ENCODE data around the gene NRAP. TPM values are rescaled to one million over a fixed set of nuclear protein-coding genes. Genes with fewer than 3 reads are reported as not detected.

NRAP gene
- total RNA-seq, 4 donors from 2014 or later: 0.16 to 12.3 (median 1.1) TPM; not detected in 1

DNA sequence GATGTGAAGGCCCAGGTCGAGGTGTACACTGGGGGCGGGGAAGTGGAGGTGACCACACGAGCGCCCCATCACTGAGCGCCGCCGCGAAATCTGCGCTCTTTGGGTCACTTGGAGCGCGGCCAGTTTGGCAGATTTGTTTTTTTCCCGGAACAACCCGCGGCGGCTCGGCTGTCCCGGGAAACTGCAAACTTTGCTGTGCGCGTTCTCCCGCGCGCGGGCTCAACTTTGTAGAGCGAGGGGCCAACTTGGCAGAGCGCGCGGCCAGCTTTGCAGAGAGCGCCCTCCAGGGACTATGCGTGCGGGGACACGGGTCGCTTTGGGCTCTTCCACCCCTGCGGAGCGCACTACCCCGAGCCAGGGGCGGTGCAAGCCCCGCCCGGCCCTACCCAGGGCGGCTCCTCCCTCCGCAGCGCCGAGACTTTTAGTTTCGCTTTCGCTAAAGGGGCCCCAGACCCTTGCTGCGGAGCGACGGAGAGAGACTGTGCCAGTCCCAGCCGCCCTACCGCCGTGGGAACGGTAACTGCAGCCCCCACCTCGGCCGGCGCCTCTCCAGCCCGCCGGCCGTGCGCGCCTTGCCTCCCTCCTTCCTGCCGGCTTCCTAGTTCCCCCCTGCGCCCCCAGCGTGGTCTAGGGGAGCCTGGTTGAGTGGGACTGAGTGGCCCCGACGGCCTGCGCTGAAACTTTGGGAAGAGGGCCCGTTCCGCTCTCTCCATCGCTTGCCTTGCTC lies 15.8 kb upstream of the NRAP start, which contains the start of gene CASP7:
Gene CASP7, plus strand, starts transcription at position 450 of the 727 bp plus-strand sequence. CDS start 17,582 bp downstream, outside the sequence.
- peak within 1 kb of the TSS; percentile 77 to 95 (median 92) for H3K4me3 ChIP-seq
- TF ChIP-seq, protein P1, sequence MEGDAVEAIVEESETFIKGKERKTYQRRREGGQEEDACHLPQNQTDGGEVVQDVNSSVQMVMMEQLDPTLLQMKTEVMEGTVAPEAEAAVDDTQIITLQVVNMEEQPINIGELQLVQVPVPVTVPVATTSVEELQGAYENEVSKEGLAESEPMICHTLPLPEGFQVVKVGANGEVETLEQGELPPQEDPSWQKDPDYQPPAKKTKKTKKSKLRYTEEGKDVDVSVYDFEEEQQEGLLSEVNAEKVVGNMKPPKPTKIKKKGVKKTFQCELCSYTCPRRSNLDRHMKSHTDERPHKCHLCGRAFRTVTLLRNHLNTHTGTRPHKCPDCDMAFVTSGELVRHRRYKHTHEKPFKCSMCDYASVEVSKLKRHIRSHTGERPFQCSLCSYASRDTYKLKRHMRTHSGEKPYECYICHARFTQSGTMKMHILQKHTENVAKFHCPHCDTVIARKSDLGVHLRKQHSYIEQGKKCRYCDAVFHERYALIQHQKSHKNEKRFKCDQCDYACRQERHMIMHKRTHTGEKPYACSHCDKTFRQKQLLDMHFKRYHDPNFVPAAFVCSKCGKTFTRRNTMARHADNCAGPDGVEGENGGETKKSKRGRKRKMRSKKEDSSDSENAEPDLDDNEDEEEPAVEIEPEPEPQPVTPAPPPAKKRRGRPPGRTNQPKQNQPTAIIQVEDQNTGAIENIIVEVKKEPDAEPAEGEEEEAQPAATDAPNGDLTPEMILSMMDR (IDR thresholded peaks at IDR 0.05): no peak
- TF ChIP-seq EP300 (IDR thresholded peaks at IDR 0.05; ENCODE audit: low read depth) (peak; percentile 2), POLR2A (IDR thresholded peaks at IDR 0.05) (peak; percentile 51), POLR2AphosphoS5 (IDR thresholded peaks at IDR 0.05) (peak; percentile 73 to 83 (median 82))
- no peaks in the 10 kb centered on the region for H3K27me3 ChIP-seq
- 0 to 1% methylated on average over 2 to 49 of the region's 68 CpGs for WGBS, 2 donors (ENCODE audit: low coverage in 1 of 2)
- H3K9me3 ChIP-seq: peaks cover 0 to 4% of the 10 kb centered on the region in 2 donors
- H3K4me1 ChIP-seq: peaks cover 3 to 23% (median 15%) of the 10 kb centered on the region in 4 donors
- peak; percentile 90 for DNase-seq
- peak within 1 kb of the TSS; percentile 96 to 100 (median 98) for H3K27ac ChIP-seq
- H3K36me3 ChIP-seq: no peaks in the 10 kb centered on the region
- intact Hi-C loops (cut with DNase I; ENCODE audit: low total_unique reads): no loop called here
- in situ Hi-C loops (cut with MboI; ENCODE audit: low pct_ligation_motif_present in 1 of 4, low pct_unique_long_range_greater_than_20kb in 1 of 4, low sequenced_read_pairs in 3 of 4): no loop called here

DNA sequence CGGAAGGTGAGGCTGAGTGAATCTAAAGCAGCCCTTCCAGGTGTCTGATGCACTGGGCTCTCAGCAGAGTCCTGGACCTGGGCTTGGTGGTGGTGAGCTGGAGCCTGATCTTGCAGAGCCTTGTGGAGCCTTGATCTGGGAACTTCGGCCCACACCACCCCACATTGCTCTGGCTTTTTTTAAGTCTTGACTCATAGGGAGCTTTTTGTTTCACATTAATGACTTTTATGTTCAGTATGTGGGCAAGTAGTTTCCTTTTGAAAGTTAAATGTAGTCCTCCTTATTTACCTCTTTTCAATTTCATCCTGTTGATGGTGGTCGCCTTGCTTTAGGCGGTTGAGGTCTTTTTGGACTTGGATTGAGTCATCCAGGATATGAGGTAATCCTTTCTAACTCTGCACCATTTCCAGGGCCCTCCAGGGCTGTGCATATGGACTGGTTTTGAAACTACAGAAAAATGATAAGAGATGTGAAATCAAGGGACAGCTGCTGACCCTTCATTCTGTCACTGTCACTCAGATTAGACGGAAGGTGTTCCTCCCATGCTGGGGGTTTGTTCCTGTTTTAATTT lies 2.9 kb upstream of the NRAP start:
- Histone ChIP-seq H3K27me3 (no peaks in the 10 kb centered on the region), H3K4me1 (no peaks in the 10 kb centered on the region), H3K4me3 (no peak overlapping the region), H3K36me3 (no peaks in the 10 kb centered on the region), H3K27ac (no peak overlapping the region), H3K9me3 (peaks cover 0 to 2% of the 10 kb centered on the region in 2 donors)
- 45 to 69% methylated on average over 2 to 5 of the region's 5 CpGs for WGBS, 2 donors (ENCODE audit: low coverage in 1 of 2)
- in situ Hi-C loops (cut with MboI; ENCODE audit: low pct_ligation_motif_present in 1 of 4, low pct_unique_long_range_greater_than_20kb in 1 of 4, low sequenced_read_pairs in 3 of 4) (no loop called here), intact Hi-C loops (cut with DNase I; ENCODE audit: low total_unique reads) (no loop called here)
- TF ChIP-seq POLR2AphosphoS5 (IDR thresholded peaks at IDR 0.05): no peak
- TF ChIP-seq EP300 (IDR thresholded peaks at IDR 0.05; ENCODE audit: low read depth): no peak
- TF ChIP-seq POLR2A (IDR thresholded peaks at IDR 0.05): no peak
- TF ChIP-seq, protein P1 (IDR thresholded peaks at IDR 0.05): no peak
- DNase-seq: no peak

DNA sequence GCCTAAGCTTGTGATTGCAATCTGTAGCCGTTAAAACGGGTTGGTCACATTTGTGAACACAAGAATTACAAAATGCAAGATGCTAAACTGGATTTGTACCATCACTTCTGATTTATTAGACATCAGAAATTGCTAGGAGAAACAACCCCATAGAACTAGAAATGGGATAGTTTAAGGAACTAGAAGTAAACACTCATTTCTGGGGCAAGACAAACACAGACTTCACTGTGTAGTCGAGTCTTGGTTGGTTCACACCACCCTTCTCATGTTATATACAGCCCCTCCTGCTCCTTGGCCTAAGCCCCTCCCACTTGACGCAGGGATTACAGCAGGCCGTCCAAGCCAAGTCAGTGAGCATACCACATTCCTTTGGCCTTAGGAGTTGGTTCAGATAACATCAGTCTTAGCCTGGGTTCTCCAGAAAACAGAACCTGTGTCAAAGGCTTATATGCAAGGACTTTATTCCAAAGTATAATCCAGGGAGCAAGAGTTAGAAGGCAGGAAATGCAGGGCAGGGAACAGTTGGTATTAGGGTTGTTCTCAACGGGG lies 2.0 kb upstream of the NRAP start:
- H3K9me3 ChIP-seq: peaks cover 0 to 2% of the 10 kb centered on the region in 2 donors
- no peak overlapping the region for H3K4me3 ChIP-seq
- H3K27me3 ChIP-seq: no peaks in the 10 kb centered on the region
- intact Hi-C loops (cut with DNase I; ENCODE audit: low total_unique reads): no loop called here
- no peaks in the 10 kb centered on the region for H3K4me1 ChIP-seq
- TF ChIP-seq POLR2AphosphoS5 (IDR thresholded peaks at IDR 0.05) (no peak), EP300 (IDR thresholded peaks at IDR 0.05; ENCODE audit: low read depth) (no peak), POLR2A (IDR thresholded peaks at IDR 0.05) (no peak)
- TF ChIP-seq, protein P1 (IDR thresholded peaks at IDR 0.05): no peak
- in situ Hi-C loops (cut with MboI; ENCODE audit: low pct_ligation_motif_present in 1 of 4, low pct_unique_long_range_greater_than_20kb in 1 of 4, low sequenced_read_pairs in 3 of 4): no loop called here
- no peaks in the 10 kb centered on the region for H3K36me3 ChIP-seq
- DNase-seq: no peak
- no peak overlapping the region for H3K27ac ChIP-seq
- 56 to 80% methylated on average over 1 to 6 of the region's 6 CpGs for WGBS, 2 donors (ENCODE audit: low coverage in 1 of 2)

- no peak overlapping the region for H3K27ac ChIP-seq
- H3K4me1 ChIP-seq: no peaks in the 10 kb centered on the region
- WGBS, 2 donors (ENCODE audit: low coverage in 1 of 2): 87% methylated on average over 4 of the region's 4 CpGs; no CpG with 5 or more reads in 1 of the 2 donors
- H3K27me3 ChIP-seq: no peaks in the 10 kb centered on the region
- DNase-seq: no peak
- no peaks in the 10 kb centered on the region for H3K36me3 ChIP-seq
- intact Hi-C loops (cut with DNase I; ENCODE audit: low total_unique reads): no loop called here
- in situ Hi-C loops (cut with MboI; ENCODE audit: low pct_ligation_motif_present in 1 of 4, low pct_unique_long_range_greater_than_20kb in 1 of 4, low sequenced_read_pairs in 3 of 4): no loop called here
- peaks cover 0 to 2% of the 10 kb centered on the region in 2 donors for H3K9me3 ChIP-seq
- TF ChIP-seq POLR2A (IDR thresholded peaks at IDR 0.05) (no peak), POLR2AphosphoS5 (IDR thresholded peaks at IDR 0.05) (no peak), EP300 (IDR thresholded peaks at IDR 0.05; ENCODE audit: low read depth) (no peak)
- TF ChIP-seq, protein P1 (IDR thresholded peaks at IDR 0.05): no peak
- H3K4me3 ChIP-seq: no peak overlapping the region
Measured at GRCh38 chr10:113665352-113665751, 1.5 kb upstream of the NRAP start.

Data from transverse colon (tissue), 4 donors.